ENCODE measurements around the gene PRPF19. TPM values are rescaled to one million over a fixed set of nuclear protein-coding genes. Genes with fewer than 3 reads are reported as not detected.

The PRPF19 gene
- total and polyA plus RNA-seq, 2 of the 8 experiments (the other 6 are each of a cell fraction or from before 2014, with no cell fraction given): 107 to 141 TPM

DNA sequence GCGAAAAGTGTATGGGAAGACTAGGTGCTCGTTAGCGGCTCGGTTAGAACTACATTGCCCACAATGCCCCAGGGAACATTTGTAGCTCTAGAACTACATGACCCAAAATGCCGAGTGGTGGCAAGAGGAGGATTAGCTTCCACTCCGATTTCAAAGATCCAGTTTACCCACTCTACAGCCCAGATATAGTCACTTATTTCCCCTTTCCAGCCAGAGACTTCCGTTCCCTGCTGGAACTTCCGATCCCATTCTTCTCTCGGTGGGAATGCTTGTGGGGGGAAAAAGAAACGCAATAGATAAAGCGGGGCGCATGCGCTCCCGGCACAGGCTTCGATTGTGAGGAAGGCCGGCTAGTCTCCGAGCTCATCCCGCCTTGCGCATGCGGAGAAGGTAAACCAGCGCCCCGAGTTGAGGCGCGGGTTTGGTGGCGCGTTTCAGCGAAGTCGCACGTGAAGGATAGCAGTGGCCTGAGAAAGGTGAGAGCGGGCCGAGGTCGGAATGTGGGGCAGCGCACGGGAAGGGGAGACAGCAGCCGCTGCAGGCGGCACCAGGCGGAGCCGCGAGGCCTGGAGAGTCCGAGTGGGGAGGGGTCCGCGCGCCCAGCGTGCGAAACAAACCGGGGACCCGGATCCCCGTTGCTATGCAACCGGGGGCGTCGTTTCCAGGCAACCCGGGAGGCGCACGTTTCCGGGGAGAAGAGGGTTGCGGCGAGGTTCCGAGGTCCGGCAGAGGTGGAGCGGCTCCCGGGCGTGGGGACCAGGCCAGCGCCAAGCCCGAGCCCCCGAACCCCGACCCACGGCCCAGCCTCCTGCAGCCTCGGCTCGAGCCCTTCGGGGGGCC, 7.6 kb upstream of the PRPF19 start, which contains the start of gene TMEM109 (continued):
- TF ChIP-seq, protein P1, sequence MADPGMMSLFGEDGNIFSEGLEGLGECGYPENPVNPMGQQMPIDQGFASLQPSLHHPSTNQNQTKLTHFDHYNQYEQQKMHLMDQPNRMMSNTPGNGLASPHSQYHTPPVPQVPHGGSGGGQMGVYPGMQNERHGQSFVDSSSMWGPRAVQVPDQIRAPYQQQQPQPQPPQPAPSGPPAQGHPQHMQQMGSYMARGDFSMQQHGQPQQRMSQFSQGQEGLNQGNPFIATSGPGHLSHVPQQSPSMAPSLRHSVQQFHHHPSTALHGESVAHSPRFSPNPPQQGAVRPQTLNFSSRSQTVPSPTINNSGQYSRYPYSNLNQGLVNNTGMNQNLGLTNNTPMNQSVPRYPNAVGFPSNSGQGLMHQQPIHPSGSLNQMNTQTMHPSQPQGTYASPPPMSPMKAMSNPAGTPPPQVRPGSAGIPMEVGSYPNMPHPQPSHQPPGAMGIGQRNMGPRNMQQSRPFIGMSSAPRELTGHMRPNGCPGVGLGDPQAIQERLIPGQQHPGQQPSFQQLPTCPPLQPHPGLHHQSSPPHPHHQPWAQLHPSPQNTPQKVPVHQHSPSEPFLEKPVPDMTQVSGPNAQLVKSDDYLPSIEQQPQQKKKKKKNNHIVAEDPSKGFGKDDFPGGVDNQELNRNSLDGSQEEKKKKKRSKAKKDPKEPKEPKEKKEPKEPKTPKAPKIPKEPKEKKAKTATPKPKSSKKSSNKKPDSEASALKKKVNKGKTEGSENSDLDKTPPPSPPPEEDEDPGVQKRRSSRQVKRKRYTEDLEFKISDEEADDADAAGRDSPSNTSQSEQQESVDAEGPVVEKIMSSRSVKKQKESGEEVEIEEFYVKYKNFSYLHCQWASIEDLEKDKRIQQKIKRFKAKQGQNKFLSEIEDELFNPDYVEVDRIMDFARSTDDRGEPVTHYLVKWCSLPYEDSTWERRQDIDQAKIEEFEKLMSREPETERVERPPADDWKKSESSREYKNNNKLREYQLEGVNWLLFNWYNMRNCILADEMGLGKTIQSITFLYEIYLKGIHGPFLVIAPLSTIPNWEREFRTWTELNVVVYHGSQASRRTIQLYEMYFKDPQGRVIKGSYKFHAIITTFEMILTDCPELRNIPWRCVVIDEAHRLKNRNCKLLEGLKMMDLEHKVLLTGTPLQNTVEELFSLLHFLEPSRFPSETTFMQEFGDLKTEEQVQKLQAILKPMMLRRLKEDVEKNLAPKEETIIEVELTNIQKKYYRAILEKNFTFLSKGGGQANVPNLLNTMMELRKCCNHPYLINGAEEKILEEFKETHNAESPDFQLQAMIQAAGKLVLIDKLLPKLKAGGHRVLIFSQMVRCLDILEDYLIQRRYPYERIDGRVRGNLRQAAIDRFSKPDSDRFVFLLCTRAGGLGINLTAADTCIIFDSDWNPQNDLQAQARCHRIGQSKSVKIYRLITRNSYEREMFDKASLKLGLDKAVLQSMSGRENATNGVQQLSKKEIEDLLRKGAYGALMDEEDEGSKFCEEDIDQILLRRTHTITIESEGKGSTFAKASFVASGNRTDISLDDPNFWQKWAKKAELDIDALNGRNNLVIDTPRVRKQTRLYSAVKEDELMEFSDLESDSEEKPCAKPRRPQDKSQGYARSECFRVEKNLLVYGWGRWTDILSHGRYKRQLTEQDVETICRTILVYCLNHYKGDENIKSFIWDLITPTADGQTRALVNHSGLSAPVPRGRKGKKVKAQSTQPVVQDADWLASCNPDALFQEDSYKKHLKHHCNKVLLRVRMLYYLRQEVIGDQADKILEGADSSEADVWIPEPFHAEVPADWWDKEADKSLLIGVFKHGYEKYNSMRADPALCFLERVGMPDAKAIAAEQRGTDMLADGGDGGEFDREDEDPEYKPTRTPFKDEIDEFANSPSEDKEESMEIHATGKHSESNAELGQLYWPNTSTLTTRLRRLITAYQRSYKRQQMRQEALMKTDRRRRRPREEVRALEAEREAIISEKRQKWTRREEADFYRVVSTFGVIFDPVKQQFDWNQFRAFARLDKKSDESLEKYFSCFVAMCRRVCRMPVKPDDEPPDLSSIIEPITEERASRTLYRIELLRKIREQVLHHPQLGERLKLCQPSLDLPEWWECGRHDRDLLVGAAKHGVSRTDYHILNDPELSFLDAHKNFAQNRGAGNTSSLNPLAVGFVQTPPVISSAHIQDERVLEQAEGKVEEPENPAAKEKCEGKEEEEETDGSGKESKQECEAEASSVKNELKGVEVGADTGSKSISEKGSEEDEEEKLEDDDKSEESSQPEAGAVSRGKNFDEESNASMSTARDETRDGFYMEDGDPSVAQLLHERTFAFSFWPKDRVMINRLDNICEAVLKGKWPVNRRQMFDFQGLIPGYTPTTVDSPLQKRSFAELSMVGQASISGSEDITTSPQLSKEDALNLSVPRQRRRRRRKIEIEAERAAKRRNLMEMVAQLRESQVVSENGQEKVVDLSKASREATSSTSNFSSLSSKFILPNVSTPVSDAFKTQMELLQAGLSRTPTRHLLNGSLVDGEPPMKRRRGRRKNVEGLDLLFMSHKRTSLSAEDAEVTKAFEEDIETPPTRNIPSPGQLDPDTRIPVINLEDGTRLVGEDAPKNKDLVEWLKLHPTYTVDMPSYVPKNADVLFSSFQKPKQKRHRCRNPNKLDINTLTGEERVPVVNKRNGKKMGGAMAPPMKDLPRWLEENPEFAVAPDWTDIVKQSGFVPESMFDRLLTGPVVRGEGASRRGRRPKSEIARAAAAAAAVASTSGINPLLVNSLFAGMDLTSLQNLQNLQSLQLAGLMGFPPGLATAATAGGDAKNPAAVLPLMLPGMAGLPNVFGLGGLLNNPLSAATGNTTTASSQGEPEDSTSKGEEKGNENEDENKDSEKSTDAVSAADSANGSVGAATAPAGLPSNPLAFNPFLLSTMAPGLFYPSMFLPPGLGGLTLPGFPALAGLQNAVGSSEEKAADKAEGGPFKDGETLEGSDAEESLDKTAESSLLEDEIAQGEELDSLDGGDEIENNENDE (IDR thresholded peaks at IDR 0.05; ENCODE audit: insufficient replicate concordance, low read length): no peak
- no peak for TF ChIP-seq BACH1 (IDR thresholded peaks at IDR 0.05; ENCODE audit: low read length)
- TF ChIP-seq CBX5 (IDR thresholded peaks at IDR 0.05; ENCODE audit: low read depth, low read length): no peak
- TF ChIP-seq SIN3A (conservative IDR thresholded peaks at IDR 0.05 in 1 of 2, IDR thresholded peaks at IDR 0.05 in 1 of 2; ENCODE audit: low read depth in 1 of 2, low read length in 2 of 2): peak; percentile 81 to 89; a peak in 2 of 4 replicates
- TF ChIP-seq SIX5 (IDR thresholded peaks at IDR 0.05; ENCODE audit: low read depth, low read length): peak; percentile 94
- no peak for TF ChIP-seq KDM5A (IDR thresholded peaks at IDR 0.05; ENCODE audit: low read length)
- peak; percentile 33 for TF ChIP-seq ASH2L (IDR thresholded peaks at IDR 0.05; ENCODE audit: low read length)
- no peak for TF ChIP-seq POU5F1 (IDR thresholded peaks at IDR 0.05; ENCODE audit: low read depth, low read length)
- peak; percentile 57; the same call in 1 of the 2 replicates for TF ChIP-seq CREB1 (IDR thresholded peaks at IDR 0.05)
- TF ChIP-seq NRF1 (IDR thresholded peaks at IDR 0.05; ENCODE audit: low read depth, low read length): peak; percentile 95
- TF ChIP-seq TAF1 (IDR thresholded peaks at IDR 0.05; ENCODE audit: low read depth, low read length): peak; percentile 60
